Measurements from ENCODE around the gene APBB1IP.

DNA sequence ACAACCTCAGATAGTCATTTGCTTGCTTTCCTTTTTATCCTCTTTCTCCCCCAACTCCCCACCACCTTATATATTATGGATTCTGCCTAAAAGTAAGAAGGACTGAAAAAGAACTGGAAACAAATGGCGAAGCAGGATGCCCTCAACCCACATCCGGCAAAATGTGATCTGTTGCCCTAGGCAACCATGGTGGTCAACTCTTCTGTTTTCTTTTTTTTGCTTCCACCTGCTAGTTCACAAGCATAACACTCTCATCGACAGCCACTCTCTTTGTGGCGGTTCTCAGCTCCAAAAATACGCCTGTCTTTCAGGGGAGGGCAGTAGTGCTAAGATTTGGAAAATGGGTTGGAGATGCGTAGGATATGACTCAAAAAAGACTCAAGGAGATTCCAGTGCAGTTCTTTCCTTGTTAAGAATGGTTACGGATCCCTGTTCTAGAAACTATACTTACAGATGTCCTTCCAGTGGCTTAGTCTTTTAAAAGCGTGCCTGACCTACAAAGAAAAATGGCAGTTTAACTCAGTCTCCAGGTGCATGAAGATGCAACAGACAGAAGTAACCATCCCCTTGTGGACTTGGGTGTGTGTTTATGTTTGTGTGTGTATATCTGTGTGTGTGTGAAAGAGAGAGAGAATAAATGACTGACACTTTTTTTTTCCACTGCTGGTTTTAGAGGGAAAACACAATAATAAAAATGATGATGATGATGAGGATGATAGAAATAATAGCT lies 10.7 kb downstream of the APBB1IP start:
- TF ChIP-seq CTCF (IDR thresholded peaks at IDR 0.05) (no peak), ZFX (IDR thresholded peaks at IDR 0.05; ENCODE audit: borderline replicate concordance) (no peak)

Measured in 22Rv1 (cell line).